Esophagus (tissue), 2 donors: ENCODE results near the gene MAB21L1. TPM values are rescaled to one million over a fixed set of nuclear protein-coding genes. Genes with fewer than 3 reads are reported as not detected.

Experiments
- H3K27ac ChIP-seq, 2 donors: one replicate each; pipeline ENCODE4 v1.5.1; 2013; ENCODE audit warnings: low read depth in 2 of 2, mild to moderate bottlenecking in 2 of 2, inconsistent platforms in 1 of 2, low read length in 1 of 2, moderate library complexity in 1 of 2
- H3K27me3 ChIP-seq, 2 donors: one replicate each; pipeline ENCODE4 v1.6.1; 2013; ENCODE audit warnings: low read length in 2 of 2, control low read depth in 1 of 2, mild to moderate bottlenecking in 1 of 2; ENCODE audit not compliant: insufficient read depth in 2 of 2, control insufficient read depth in 1 of 2
- H3K36me3 ChIP-seq, 2 donors: one replicate each; pipeline ENCODE4 v1.6.1; 2013; ENCODE audit warnings: low read length in 1 of 2; ENCODE audit not compliant: control insufficient read depth in 2 of 2, insufficient read depth in 2 of 2
- H3K4me1 ChIP-seq, 2 donors: one replicate each; pipeline ENCODE4 v1.6.1; 2013; ENCODE audit warnings: low read length in 1 of 2; ENCODE audit not compliant: control insufficient read depth in 2 of 2, insufficient read depth in 2 of 2
- H3K4me3 ChIP-seq, 2 donors: one replicate each; pipeline ENCODE4 v1.5.1; 2013; ENCODE audit warnings: low read length in 2 of 2, mild to moderate bottlenecking in 2 of 2, low read depth in 1 of 2, moderate library complexity in 1 of 2
- H3K9me3 ChIP-seq, 2 donors: one replicate each; pipeline ENCODE4 v1.6.1; 2013; ENCODE audit warnings: mild to moderate bottlenecking in 2 of 2, low read depth in 1 of 2, low read length in 1 of 2, moderate library complexity in 1 of 2; ENCODE audit not compliant: control insufficient read depth in 2 of 2, insufficient read depth in 1 of 2
- WGBS, 2 donors: extraction: QIAGEN DNeasy Blood & Tissue Kit; methylation state at CpG; one replicate each; pipeline ENCODE4 v1.1.7; 2013; 5-methylcytosine and 5-hydroxymethylcytosine counted together
- polyA plus RNA-seq, 2 donors: library from polyadenylated mRNA; stranded (reverse); fragments of 200-250 nt; gene quantifications; one replicate each; pipeline ENCODE4 v1.2.3, GENCODE V29; 2013
- donor health status: healthy with polysubstance abuse.
- donor health status: Bipolar disorder and iron deficiency.

The MAB21L1 gene
- polyA plus RNA-seq, 2 donors = 0.06 to 0.13 TPM

DNA sequence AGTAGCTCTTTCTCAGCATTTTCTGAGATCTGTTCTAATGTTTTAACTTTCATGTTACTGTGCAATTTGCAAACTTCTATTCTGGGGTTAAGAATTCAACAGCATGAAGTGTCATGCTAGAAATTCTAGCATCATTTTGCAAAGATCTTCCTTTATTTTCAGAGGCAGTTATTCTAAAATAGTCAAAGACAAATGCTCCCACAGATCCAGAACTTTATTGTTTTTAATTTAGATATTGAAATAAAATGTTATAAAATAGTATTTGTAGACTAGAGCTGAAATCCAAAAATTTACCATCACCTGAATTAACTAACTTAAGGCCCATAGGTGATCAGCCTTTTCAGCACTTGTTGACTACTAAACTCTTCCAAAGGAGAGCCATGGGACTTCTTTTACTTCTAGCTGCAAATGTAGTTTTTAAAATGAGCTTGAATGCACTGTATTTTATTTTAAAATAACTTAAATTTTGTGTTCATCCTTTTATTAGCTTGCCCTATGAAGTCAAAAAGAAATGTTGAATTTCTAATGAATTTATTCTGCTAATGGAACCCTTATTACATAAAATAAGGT lies 3.2 kb downstream of the MAB21L1 start:
- Histone ChIP-seq H3K36me3 (no peaks in the 10 kb centered on the region), H3K27ac (no peak overlapping the region), H3K4me3 (no peak overlapping the region), H3K4me1 (peaks cover 0 to 13% of the 10 kb centered on the region in 2 donors), H3K27me3 (peaks cover 0 to 9% of the 10 kb centered on the region in 2 donors), H3K9me3 (peaks cover 0 to 11% of the 10 kb centered on the region in 2 donors)

DNA sequence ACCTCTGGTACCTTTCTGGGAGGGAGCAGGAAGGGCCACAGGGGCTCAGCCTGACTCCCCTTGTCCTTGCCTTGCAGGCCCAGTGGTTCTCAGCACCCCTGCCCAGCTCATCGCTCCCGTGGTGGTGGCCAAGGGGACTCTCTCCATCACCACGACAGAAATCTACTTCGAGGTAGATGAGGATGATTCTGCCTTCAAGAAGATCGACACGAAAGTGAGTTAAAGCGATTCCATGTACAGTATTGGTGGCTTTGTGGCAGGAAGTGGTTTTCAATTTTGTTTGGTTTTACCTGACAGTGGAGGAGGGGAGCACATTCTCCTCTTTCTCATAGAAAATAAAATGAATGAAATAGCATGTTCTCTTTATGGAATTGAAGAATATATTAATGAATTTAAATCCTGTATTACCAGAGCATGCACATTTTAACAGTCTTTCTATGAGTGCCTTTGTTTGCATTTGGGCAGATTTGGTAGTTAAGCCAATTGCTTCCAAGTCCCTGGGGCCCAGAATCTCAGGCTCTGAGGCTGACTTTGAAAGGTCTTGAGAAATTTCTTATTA lies 4.1 kb downstream of the MAB21L1 start:
- peaks cover 0 to 8% of the 10 kb centered on the region in 2 donors for H3K27me3 ChIP-seq

DNA sequence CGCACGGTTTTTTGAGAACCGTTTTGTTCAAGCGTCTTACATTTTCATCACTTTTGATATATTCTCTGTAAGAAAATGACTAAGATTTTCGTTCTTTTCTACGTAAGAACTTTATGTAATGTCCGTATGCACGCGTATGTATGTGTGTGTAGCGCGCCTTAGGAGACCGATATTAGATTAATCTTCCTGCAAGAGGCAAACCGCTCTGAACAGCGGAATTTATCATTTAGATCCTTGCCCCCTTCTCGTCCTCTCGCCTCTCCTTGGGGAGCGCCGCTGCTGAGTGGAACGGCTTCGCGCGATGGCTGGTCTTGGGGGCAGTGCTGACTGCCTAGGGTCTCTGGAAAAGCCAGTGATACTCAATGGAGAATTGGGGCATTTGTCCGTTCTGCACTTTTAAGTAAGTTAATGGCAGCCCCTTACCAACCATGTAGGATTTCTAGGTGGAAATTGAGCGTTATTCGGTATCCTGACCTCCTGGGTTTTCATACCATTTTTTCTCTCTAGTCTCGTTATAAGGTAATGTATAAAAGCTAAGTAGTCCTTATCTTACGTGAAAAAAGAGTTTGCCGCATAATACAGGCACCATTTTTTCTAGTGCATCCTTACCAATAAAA lies 4.7 kb downstream of the MAB21L1 start:
- H3K27ac ChIP-seq = no peak overlapping the region
- WGBS, 2 donors = 58 to 62% methylated on average over 28 of the region's 28 CpGs
- peaks cover 0 to 6% of the 10 kb centered on the region in 2 donors for H3K27me3 ChIP-seq
- peaks cover 0 to 11% of the 10 kb centered on the region in 2 donors for H3K9me3 ChIP-seq
- peak overlapping the region in 1 of 2 donors; percentile 10 for H3K4me3 ChIP-seq
- no peaks in the 10 kb centered on the region for H3K36me3 ChIP-seq
- H3K4me1 ChIP-seq = peaks cover 0 to 13% of the 10 kb centered on the region in 2 donors

More for the DNA sequence above, 4.1 kb downstream of the MAB21L1 start:
- Histone ChIP-seq H3K4me3 (peak overlapping the region in 1 of 2 donors; percentile 10), H3K36me3 (no peaks in the 10 kb centered on the region), H3K4me1 (peaks cover 0 to 13% of the 10 kb centered on the region in 2 donors), H3K9me3 (peaks cover 0 to 11% of the 10 kb centered on the region in 2 donors), H3K27ac (no peak overlapping the region)
- WGBS, 2 donors = 72 to 75% methylated on average over 7 of the region's 7 CpGs

DNA sequence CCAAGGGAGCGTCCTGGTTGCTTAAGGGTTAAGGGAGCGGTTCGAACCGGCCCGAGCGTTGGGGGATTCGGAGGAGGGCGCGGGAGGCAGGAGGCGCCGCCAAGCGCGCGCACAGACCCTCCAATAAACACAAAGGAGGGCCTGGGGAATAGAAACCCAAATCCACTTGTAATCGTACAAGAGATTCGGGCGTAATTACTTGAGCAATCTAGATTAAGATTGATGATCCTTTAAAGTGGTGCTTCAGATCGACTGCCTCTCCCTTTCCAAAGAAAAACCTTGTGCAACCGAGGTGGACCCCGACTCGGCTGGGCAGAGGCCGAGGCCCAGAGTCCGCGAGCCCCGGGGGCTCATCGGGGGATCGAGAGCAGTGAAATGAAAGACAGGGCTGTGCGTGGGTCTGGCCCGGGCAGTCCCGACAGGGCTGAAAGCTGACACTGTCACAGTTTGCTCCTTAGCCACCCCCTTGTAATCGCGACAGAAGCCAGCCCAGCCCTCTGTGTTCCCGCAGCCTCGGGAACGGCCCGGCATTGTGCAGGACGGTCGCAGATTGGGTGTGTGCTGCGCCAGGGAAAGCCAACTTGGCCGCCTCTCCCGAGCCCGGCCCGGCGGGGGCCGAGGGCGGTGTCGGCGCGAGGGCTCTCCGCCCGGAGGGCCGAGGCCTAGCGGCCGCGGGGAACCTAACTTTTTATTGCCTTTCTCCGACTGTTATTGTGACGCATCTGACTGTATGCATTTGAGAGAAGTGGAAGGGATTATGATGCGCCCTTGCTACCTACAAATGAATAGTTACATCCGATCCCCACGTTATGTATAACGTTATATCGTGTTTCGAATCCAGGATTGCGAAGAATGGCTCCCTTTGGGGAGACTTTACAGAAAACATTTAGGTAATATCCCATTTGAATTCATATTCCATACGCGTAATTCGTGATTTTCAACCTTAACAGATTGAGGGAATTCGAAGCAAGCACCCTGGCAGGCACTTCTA lies 5.5 kb downstream of the MAB21L1 start:
- WGBS, 2 donors = 12 to 14% methylated on average over 68 of the region's 68 CpGs
- H3K4me1 ChIP-seq = peaks cover 0 to 13% of the 10 kb centered on the region in 2 donors
- peaks cover 0 to 11% of the 10 kb centered on the region in 2 donors for H3K9me3 ChIP-seq
- peak overlapping the region; percentile 25 to 34 for H3K4me3 ChIP-seq
- peak overlapping the region; percentile 60 to 63 for H3K27ac ChIP-seq
- peaks cover 0 to 6% of the 10 kb centered on the region in 2 donors for H3K27me3 ChIP-seq
- H3K36me3 ChIP-seq = no peaks in the 10 kb centered on the region

DNA sequence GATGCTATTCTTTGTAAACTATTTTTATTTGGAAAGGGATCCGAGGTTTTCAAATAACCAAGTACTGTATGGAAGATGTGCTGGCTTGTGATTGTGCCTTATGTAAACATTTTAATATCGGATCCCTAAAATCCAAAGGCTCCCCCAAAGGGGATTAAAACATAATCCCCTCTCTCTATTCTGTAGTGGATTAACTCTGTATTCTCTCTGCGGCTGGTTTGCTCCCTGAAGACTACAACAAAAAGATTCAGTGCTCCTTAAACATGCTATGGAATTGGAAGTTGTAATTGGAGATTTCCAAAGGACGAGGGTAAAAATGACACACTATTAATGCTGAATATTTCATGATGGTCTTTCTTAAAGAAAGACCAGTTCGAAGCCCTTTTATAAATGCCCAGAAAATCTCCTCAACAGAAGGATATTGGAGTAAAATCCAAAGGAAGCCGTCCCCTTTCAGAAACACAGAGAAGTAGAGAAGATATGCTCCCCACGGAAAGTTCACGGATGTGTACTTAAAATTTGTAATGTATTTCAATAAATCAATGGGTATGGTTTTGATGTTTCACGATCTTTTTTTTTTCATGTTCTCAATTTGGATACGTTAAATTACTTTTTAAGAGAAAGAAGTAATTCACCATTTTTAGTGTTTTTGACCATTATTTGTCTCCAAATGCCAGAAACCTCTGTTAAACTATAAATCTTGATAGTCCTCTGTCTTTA lies 6.5 kb downstream of the MAB21L1 start:
- Histone ChIP-seq H3K9me3 (peaks cover 0 to 3% of the 10 kb centered on the region in 2 donors), H3K36me3 (no peaks in the 10 kb centered on the region), H3K4me1 (peaks cover 0 to 4% of the 10 kb centered on the region in 2 donors), H3K27me3 (peaks cover 0 to 6% of the 10 kb centered on the region in 2 donors), H3K4me3 (peak overlapping the region in 1 of 2 donors; percentile 34), H3K27ac (no peak overlapping the region)
- WGBS, 2 donors = 48 to 55% methylated on average over 10 of the region's 10 CpGs

DNA sequence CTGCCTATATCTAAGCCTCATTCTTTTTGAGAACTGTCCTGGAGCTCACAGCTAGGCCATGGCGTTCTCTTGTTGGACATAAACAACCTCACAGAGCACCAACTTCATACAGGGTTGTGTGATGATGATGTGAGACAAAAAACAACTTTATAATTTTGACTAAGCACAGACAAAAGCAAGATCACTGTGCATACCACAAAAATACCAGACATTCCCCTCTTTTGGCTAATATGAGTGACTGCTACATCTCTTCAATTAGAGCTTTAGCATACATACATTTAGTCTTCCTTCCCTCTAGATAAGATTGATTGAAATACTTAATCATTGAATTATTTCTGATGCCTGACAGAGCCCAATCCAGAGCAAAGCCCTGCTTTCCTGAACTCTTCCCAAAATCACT lies 8.3 kb downstream of the MAB21L1 start:
- no peaks in the 10 kb centered on the region for H3K36me3 ChIP-seq
- no peak overlapping the region for H3K27ac ChIP-seq
- H3K4me3 ChIP-seq = no peak overlapping the region
- 87 to 88% methylated on average over 1 of the region's 1 CpG for WGBS, 2 donors
- H3K27me3 ChIP-seq = peaks cover 0 to 6% of the 10 kb centered on the region in 2 donors
- peaks cover 0 to 3% of the 10 kb centered on the region in 2 donors for H3K4me1 ChIP-seq
- H3K9me3 ChIP-seq = peaks cover 0 to 2% of the 10 kb centered on the region in 2 donors

DNA sequence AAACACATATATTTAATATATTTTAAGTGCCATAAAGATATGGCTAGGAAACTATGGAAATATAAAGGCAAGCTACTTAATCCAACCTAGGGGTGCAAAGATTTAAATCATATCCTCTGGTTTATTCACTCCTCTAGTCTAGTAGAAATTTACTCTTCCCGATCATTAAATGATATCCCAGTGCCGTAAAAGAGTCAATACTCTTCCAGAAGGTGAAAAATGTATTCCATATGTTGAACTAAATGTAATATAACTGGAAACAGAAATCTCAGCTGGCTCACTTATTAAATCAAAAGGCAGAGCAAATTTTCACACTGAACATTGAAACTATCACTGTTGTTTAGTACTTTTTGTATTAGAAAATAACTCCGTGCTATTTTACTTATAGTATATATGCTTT lies 11.1 kb downstream of the MAB21L1 start:
- WGBS, 2 donors = 94 to 95% methylated on average over 3 of the region's 3 CpGs
- Histone ChIP-seq H3K36me3 (no peaks in the 10 kb centered on the region), H3K9me3 (no peaks in the 10 kb centered on the region), H3K27me3 (peaks cover 0 to under 1% of the 10 kb centered on the region in 2 donors), H3K4me1 (no peaks in the 10 kb centered on the region), H3K4me3 (no peak overlapping the region), H3K27ac (no peak overlapping the region)

DNA sequence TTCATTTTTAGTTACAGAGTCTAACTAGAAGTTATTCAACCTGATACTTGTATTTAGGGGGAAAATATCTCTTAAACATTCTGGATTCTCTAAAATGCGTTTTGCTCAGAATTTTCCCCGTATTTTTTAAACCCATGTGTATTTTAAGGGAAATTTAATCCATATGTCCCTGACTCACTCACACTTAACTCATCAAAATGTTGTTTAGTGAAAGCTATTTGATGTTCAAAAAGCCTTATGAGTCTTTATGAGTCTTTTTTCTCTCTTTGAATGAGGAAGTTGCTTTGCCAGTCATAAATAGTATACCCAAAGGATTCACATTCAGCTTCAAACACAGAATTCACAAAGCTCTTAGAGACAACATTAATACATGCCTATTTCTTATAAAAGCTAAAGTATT lies 16.4 kb downstream of the MAB21L1 start:
- no peaks in the 10 kb centered on the region for H3K27me3 ChIP-seq
- H3K4me1 ChIP-seq = no peaks in the 10 kb centered on the region
- H3K4me3 ChIP-seq = no peak overlapping the region
- no peaks in the 10 kb centered on the region for H3K36me3 ChIP-seq
- 89 to 95% methylated on average over 2 of the region's 2 CpGs for WGBS, 2 donors
- no peaks in the 10 kb centered on the region for H3K9me3 ChIP-seq
- H3K27ac ChIP-seq = no peak overlapping the region

DNA sequence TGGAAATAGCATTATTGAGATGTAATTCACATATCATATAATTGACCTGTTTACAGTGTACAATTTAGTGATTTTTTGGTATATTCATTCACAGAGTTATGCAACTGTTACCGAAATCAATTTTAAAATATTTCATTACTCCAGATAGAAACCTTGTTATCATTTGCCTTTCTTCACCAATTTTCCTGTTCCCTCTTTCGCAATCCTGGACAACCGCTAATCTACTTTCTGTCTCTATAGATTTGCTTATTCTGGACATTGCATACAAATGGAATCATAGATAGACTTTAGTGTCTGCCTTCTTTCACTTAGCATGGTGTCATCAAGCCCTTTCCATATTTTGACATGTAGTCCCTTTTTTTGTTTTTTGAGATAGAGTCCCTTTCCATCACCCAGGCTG lies 19.2 kb downstream of the MAB21L1 start:
- H3K27me3 ChIP-seq = no peaks in the 10 kb centered on the region
- H3K4me1 ChIP-seq = no peaks in the 10 kb centered on the region
- no peak overlapping the region for H3K4me3 ChIP-seq
- no peaks in the 10 kb centered on the region for H3K36me3 ChIP-seq
- H3K9me3 ChIP-seq = no peaks in the 10 kb centered on the region
- H3K27ac ChIP-seq = no peak overlapping the region
- 93 to 97% methylated on average over 3 of the region's 3 CpGs for WGBS, 2 donors
